Right atrium auricular region (tissue), 2 donors: ENCODE results near the gene HIPK2. TPM values are rescaled to one million over a fixed set of nuclear protein-coding genes. Genes with fewer than 3 reads are reported as not detected.

Source experiments
- DNase-seq: peaks from one replicate; pipeline ENCODE4 v3.0.0-alpha.2; 2019; ENCODE audit warnings: low spot score
- H3K27ac ChIP-seq, 2 donors: fragments of 200-600 bp; sonication (generic); 1 replicate in 1 of 2; 2 replicates in 1 of 2; pipeline ENCODE4 v1.5.1; 2016 to 2019
- H3K27me3 ChIP-seq, 2 donors: fragments of 200-600 bp; sonication (generic); one replicate each; pipeline versions ENCODE4 v1.5.1 to v1.6.0; 2017 to 2019
- H3K36me3 ChIP-seq: fragments of 200-600 bp; sonication (generic); one replicate; pipeline ENCODE4 v1.5.1; 2016
- H3K4me1 ChIP-seq, 2 donors: fragments of 200-600 bp; sonication (generic); one replicate each; pipeline versions ENCODE4 v1.5.1 to v1.6.0; 2017 to 2019
- H3K4me3 ChIP-seq, 2 donors: fragments of 200-600 bp; sonication (generic); 1 replicate in 1 of 2; 2 replicates in 1 of 2; pipeline ENCODE4 v1.5.1; 2017 to 2019; ENCODE audit warnings: mild to moderate bottlenecking in 1 of 2, moderate library complexity in 1 of 2
- H3K9me3 ChIP-seq, 2 donors: fragments of 200-600 bp; sonication (generic); one replicate each; pipeline ENCODE4 v1.5.1; 2019
- CTCF ChIP-seq, 2 donors: fragments of 200-600 bp; sonication (generic); IDR thresholded peaks; one replicate each; pipeline ENCODE4 v1.5.1; 2019; ENCODE audit warnings: antibody characterized with exemption in 2 of 2
- total RNA-seq, 2 donors: library from RNA; depleted of rRNA; stranded (reverse); fragments of >200 nt; gene quantifications; one replicate each; pipeline ENCODE4 v1.1.0, GENCODE V29; 2016

HIPK2 gene
- total RNA-seq, 2 donors from 2014 or later: 87.0 to 131 TPM

DNA sequence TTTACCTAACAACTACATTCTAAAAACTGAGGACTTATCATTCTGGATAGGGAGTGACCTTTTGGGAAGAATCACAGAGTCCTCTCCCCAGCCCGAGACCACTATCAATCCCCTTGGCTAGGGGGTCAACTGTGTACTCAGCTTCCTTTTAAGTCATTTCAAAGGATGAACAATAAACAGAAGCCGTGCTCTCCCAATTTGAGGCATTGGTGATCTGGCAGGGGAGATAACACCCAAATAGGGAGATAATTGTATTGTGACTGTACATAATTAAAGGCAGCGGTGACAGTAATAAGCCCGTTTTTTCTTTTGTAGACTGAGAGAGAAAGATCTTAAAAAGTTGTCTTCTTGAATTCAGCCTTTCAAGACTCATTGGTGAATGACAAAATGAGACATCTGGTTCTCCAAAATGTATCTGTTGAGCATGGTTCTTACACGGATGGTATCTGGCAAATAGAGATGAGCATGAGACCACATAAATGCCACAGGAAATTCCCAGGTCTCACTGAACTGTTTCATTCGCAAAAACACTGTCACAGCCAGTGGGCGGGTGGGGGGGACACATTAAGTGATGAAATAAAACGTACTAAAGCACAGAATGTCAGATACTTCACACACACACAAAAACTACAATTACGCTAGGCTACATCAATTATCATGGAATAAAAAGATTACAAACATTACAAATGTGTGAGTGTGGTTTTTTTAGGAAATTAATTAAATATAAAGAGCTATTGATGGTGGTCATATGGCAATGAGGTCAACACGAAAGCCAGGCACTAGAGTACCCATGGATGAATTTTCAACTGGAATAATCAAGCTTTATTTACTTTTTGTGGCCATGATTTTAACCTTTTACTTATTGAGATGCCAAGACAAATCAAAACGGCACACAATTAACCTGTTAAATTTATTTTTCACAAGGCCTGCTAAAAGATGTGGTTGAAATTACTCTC lies 108.4 kb downstream of the HIPK2 start:
- DNase-seq: no peak
- no peak for TF ChIP-seq CTCF (IDR thresholded peaks at IDR 0.05)
- no peaks in the 10 kb centered on the region for H3K27me3 ChIP-seq
- no peak overlapping the region for H3K4me3 ChIP-seq
- no peaks in the 10 kb centered on the region for H3K9me3 ChIP-seq
- H3K27ac ChIP-seq: no peak overlapping the region
- H3K36me3 ChIP-seq: no peaks in the 10 kb centered on the region
- H3K4me1 ChIP-seq: peaks cover 0 to 15% of the 10 kb centered on the region in 2 donors

DNA sequence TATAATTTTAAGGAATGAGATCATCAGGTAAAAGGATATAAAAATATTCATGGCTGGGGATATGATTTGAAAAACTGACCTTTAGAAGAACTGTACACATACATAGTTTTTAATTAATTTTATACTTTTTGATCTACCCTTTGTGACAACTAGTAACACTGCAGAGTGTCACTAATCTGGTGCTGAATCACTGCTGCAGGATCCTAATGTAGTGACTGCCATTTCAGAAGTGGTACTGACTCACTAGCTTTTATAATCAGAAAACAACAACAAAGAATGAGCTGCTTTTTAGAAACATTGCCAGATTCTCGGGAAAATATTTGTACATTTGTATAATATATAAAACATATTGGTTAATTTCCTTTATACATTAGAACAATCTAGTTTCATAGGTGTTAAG lies 110.4 kb downstream of the HIPK2 start:
- no peak overlapping the region for H3K4me3 ChIP-seq
- H3K27me3 ChIP-seq: no peaks in the 10 kb centered on the region
- peaks cover 0 to 23% of the 10 kb centered on the region in 2 donors for H3K4me1 ChIP-seq
- DNase-seq: no peak
- no peaks in the 10 kb centered on the region for H3K36me3 ChIP-seq
- no peak for TF ChIP-seq CTCF (IDR thresholded peaks at IDR 0.05)
- no peak overlapping the region for H3K27ac ChIP-seq
- H3K9me3 ChIP-seq: no peaks in the 10 kb centered on the region

- Histone ChIP-seq H3K4me3 (no peak overlapping the region), H3K9me3 (no peaks in the 10 kb centered on the region), H3K4me1 (peaks cover 0 to 32% of the 10 kb centered on the region in 2 donors), H3K36me3 (no peaks in the 10 kb centered on the region), H3K27ac (no peak overlapping the region), H3K27me3 (no peaks in the 10 kb centered on the region)
- no peak for DNase-seq
- TF ChIP-seq CTCF (IDR thresholded peaks at IDR 0.05): no peak
Observed at GRCh38 chr7:139666501-139666900, 111.3 kb downstream of the HIPK2 start.

GRCh38 chr7:139664434-139664833 lies 113.4 kb downstream of the HIPK2 start:
- Histone ChIP-seq H3K9me3 (no peaks in the 10 kb centered on the region), H3K4me3 (no peak overlapping the region), H3K27ac (no peak overlapping the region), H3K36me3 (no peaks in the 10 kb centered on the region), H3K27me3 (no peaks in the 10 kb centered on the region), H3K4me1 (peaks cover 0 to 53% of the 10 kb centered on the region in 2 donors)
- DNase-seq: no peak
- no peak for TF ChIP-seq CTCF (IDR thresholded peaks at IDR 0.05)

- TF ChIP-seq CTCF (IDR thresholded peaks at IDR 0.05): no peak
- Histone ChIP-seq H3K36me3 (no peaks in the 10 kb centered on the region), H3K27me3 (no peaks in the 10 kb centered on the region), H3K27ac (no peak overlapping the region), H3K4me3 (no peak overlapping the region), H3K9me3 (no peaks in the 10 kb centered on the region), H3K4me1 (peaks cover 0 to 60% of the 10 kb centered on the region in 2 donors)
- no peak for DNase-seq
Observed at GRCh38 chr7:139663608-139664177, 114.1 kb downstream of the HIPK2 start.
